HepG2 (cell line): ENCODE measurements around the gene INHBA. TPM values are rescaled to one million over a fixed set of nuclear protein-coding genes. Genes with fewer than 3 reads are reported as not detected.

Source experiments
- ATAC-seq: fragments of 200-7000 bp; cut with Tn5 transposase; 3 replicates; pipeline ENCODE4 v1.9.1; 2020; ENCODE audit warnings: mild to moderate bottlenecking, moderate library complexity
- BruUV-seq: library from RNA; stranded (reverse); fragments of 400-500 nt; replicated peaks from 2 replicates; lab custom pipeline; 2021; lab: Mats Ljungman, UMichigan
- CTCF ChIA-PET: fragments of 300-600 bp; formaldehyde crosslinking; extraction: SDS; loops from one replicate; lab custom pipeline; 2021; ENCODE audit warnings: low total read pairs, inconsistent platforms, low intra/inter-chr PET ratio; lab: Yijun Ruan, JAX
- POLR2A ChIA-PET: fragments of 350-600 bp; sonication (Branson Sonifier 250); formaldehyde crosslinking; loops from one replicate; lab custom pipeline; 2020; ENCODE audit warnings: antibody characterized with exemption, inconsistent platforms; lab: Yijun Ruan, JAX
- DNase-seq: peaks from one replicate; pipeline ENCODE4 v3.0.0-alpha.2; 2015; ENCODE audit warnings: low spot score
- FAIRE-seq: peaks from 3 replicates; lab custom pipeline; 2011; peaks lifted over from hg19 to GRCh38; lab: Jason Lieb, UNC
- H2AFZ ChIP-seq: one replicate; pipeline ENCODE4 v1.6.1; 2011; ENCODE audit warnings: low read length, inconsistent platforms
- H3K27ac ChIP-seq: fragments of 300-600 bp; 3 replicates; pipeline ENCODE4 v1.8.0; 2011; ENCODE audit warnings: mixed run types, mild to moderate bottlenecking, mixed read lengths, low read length, inconsistent platforms; ENCODE audit not compliant: insufficient read depth; ENCODE audit errors: extremely low read length
- H3K27me3 ChIP-seq, 2 experiments: fragments of 200-600 bp in 1 of 2; 2 replicates in 1 of 2; 3 replicates in 1 of 2; pipeline versions ENCODE4 v1.6.0 to v1.8.0; 2011; ENCODE audit warnings: low read length in 2 of 2, mild to moderate bottlenecking in 2 of 2, moderate library complexity in 2 of 2, inconsistent platforms in 1 of 2; ENCODE audit not compliant: insufficient read depth in 2 of 2, control insufficient read depth in 1 of 2
- H3K36me3 ChIP-seq, 2 experiments: fragments of 200-600 bp in 1 of 2; replicated peaks in 1 of 2; 2 replicates in 1 of 2; 3 replicates in 1 of 2; pipeline versions ENCODE4 v1.5.1 to v1.8.0; 2011; ENCODE audit warnings: low read length in 2 of 2, inconsistent platforms in 1 of 2; ENCODE audit not compliant: insufficient read depth in 2 of 2, control insufficient read depth in 1 of 2
- H3K4me1 ChIP-seq: 2 replicates; pipeline ENCODE4 v1.5.1; 2012; ENCODE audit warnings: low read length, inconsistent platforms; ENCODE audit not compliant: insufficient read depth
- H3K4me2 ChIP-seq: 2 replicates; pipeline ENCODE4 v1.6.0; 2011; ENCODE audit warnings: low read depth, low read length, inconsistent platforms
- H3K4me3 ChIP-seq, 3 experiments: fragments of 200-600 bp in 1 of 3; sonication (generic), shearing (Covaris generic) in 1 of 3; replicated peaks in 1 of 3; 2 replicates each; pipeline ENCODE4 v1.5.1; 2011 to 2016; ENCODE audit warnings: low read length in 3 of 3, inconsistent platforms in 2 of 3, low read depth in 2 of 3, mild to moderate bottlenecking in 2 of 3, control low read depth in 1 of 3, mixed read lengths in 1 of 3; ENCODE audit not compliant: insufficient read depth in 1 of 3
- H3K79me2 ChIP-seq: one replicate; pipeline ENCODE4 v1.6.1; 2011; ENCODE audit warnings: low read length, inconsistent platforms; ENCODE audit not compliant: insufficient read depth
- H3K9ac ChIP-seq: 2 replicates; pipeline ENCODE4 v1.6.0; 2011; ENCODE audit warnings: mild to moderate bottlenecking, low read depth, low read length, inconsistent platforms; ENCODE audit not compliant: insufficient read depth
- H3K9me3 ChIP-seq: 2 replicates; pipeline ENCODE4 v1.5.1; 2012; ENCODE audit warnings: mild to moderate bottlenecking, low read length
- H4K20me1 ChIP-seq: 2 replicates; pipeline ENCODE4 v1.6.0; 2011; ENCODE audit warnings: inconsistent platforms, mild to moderate bottlenecking, low read length, moderate library complexity; ENCODE audit not compliant: insufficient read depth
- BRCA1 ChIP-seq: sonication (generic); formaldehyde crosslinking; IDR thresholded peaks from 2 replicates; pipeline ENCODE4 v1.4.0; 2020; ENCODE audit warnings: missing genetic modification reagents
- CBX1 ChIP-seq: IDR thresholded peaks from one replicate; pipeline ENCODE4 v1.6.1; 2016; ENCODE audit warnings: antibody characterized with exemption, low read depth
- CREM ChIP-seq, 2 experiments: sonication (generic) in 1 of 2; formaldehyde crosslinking in 1 of 2; IDR thresholded peaks; 2 replicates each; pipeline versions ENCODE4 v1.4.0 to v1.6.1; 2016 to 2020; ENCODE audit warnings: antibody characterized with exemption in 1 of 2, mild to moderate bottlenecking in 1 of 2, missing genetic modification reagents in 1 of 2
- DNMT3B ChIP-seq: conservative IDR thresholded peaks from 2 replicates; pipeline ENCODE4 v1.6.1; 2016; ENCODE audit warnings: missing biosample characterization, control low read depth
- EHMT2 ChIP-seq: fragments of 200-600 bp; sonication (generic); IDR thresholded peaks from 2 replicates; pipeline ENCODE4 v1.7.0; 2017; ENCODE audit warnings: antibody characterized with exemption, low read depth, low read length, borderline replicate concordance
- ETV6 ChIP-seq: sonication (generic); formaldehyde crosslinking; conservative IDR thresholded peaks from 2 replicates; pipeline ENCODE4 v1.4.0; 2020; ENCODE audit warnings: missing genetic modification reagents
- IKZF4 ChIP-seq: sonication (generic); formaldehyde crosslinking; IDR thresholded peaks from 2 replicates; pipeline ENCODE4 v1.5.1; 2020; ENCODE audit warnings: borderline replicate concordance, mild to moderate bottlenecking, low read depth, missing genetic modification reagents; ENCODE audit errors: not compliant biosample characterization
- MZF1 ChIP-seq: sonication (generic); formaldehyde crosslinking; IDR thresholded peaks from 2 replicates; pipeline ENCODE4 v1.8.1; 2023; ENCODE audit warnings: mild to moderate bottlenecking, missing genetic modification reagents, borderline replicate concordance
- NBN ChIP-seq: fragments of 450-650 bp; conservative IDR thresholded peaks from 2 replicates; pipeline ENCODE4 v1.6.1; 2017
- NFYC ChIP-seq: IDR thresholded peaks from 2 replicates; pipeline ENCODE4 v1.6.1; 2016; ENCODE audit warnings: missing genetic modification reagents, missing compliant biosample characterization
- SATB2 ChIP-seq: sonication (generic); formaldehyde crosslinking; IDR thresholded peaks from 2 replicates; pipeline ENCODE4 v1.5.0; 2020; ENCODE audit warnings: missing genetic modification reagents
- SP1 ChIP-seq, 2 experiments: fragments of 450-650 bp in 1 of 2; sonication (generic) in 1 of 2; formaldehyde crosslinking in 1 of 2; IDR thresholded peaks; 2 replicates each; pipeline versions ENCODE4 v1.4.0 to v1.6.1; 2016 to 2020; ENCODE audit warnings: missing genetic modification reagents in 1 of 2
- SPEN ChIP-seq: sonication (generic); formaldehyde crosslinking; IDR thresholded peaks from 2 replicates; pipeline ENCODE4 v1.5.1; 2020; ENCODE audit warnings: low read depth, mild to moderate bottlenecking, missing genetic modification reagents
- TAF1 ChIP-seq: sonication (generic); formaldehyde crosslinking; IDR thresholded peaks from 2 replicates; pipeline ENCODE4 v1.4.0; 2020; ENCODE audit warnings: missing genetic modification reagents
- ZBTB42 ChIP-seq: sonication (generic); formaldehyde crosslinking; IDR thresholded peaks from 2 replicates; pipeline ENCODE4 v1.5.0; 2020; ENCODE audit warnings: mild to moderate bottlenecking, missing genetic modification reagents
- ZMYM4 ChIP-seq: sonication (generic); formaldehyde crosslinking; IDR thresholded peaks from 2 replicates; pipeline ENCODE4 v1.8.1; 2023; ENCODE audit warnings: mild to moderate bottlenecking, missing genetic modification reagents
- ZNF274 ChIP-seq: sonication (generic); formaldehyde crosslinking; IDR thresholded peaks from 2 replicates; pipeline ENCODE4 v1.5.1; 2020; ENCODE audit warnings: mild to moderate bottlenecking, missing genetic modification reagents
- ZNF484 ChIP-seq: sonication (generic); formaldehyde crosslinking; IDR thresholded peaks from 2 replicates; pipeline ENCODE4 v1.5.1; 2020; ENCODE audit warnings: mild to moderate bottlenecking, low read depth, missing genetic modification reagents, borderline replicate concordance
- ZNF552 ChIP-seq: sonication (generic); formaldehyde crosslinking; IDR thresholded peaks from 2 replicates; pipeline ENCODE4 v1.9.0; 2022; ENCODE audit warnings: missing genetic modification reagents, mild to moderate bottlenecking, borderline replicate concordance
- ZNF598 ChIP-seq: sonication (generic); formaldehyde crosslinking; IDR thresholded peaks from 2 replicates; pipeline ENCODE4 v1.5.1; 2020; ENCODE audit warnings: mild to moderate bottlenecking, missing genetic modification reagents, borderline replicate concordance
- ZNF720 ChIP-seq: sonication (generic); formaldehyde crosslinking; IDR thresholded peaks from 2 replicates; pipeline ENCODE4 v1.4.0; 2020; ENCODE audit warnings: missing genetic modification reagents
- ZNF75D ChIP-seq: sonication (generic); formaldehyde crosslinking; IDR thresholded peaks from 2 replicates; pipeline ENCODE4 v1.8.1; 2023; ENCODE audit warnings: missing genetic modification reagents, mild to moderate bottlenecking, borderline replicate concordance
- WGBS: methylation state at CpG from one replicate; pipeline ENCODE4 v1.1.6; 2017; ENCODE audit warnings: low lambda C conversion rate; 5-methylcytosine and 5-hydroxymethylcytosine counted together
- in situ Hi-C: cut with HindIII; loops from 2 replicates; pipeline ENCODE4 v1.10.0; 2017; ENCODE audit warnings: low pct_unique_long_range_greater_than_20kb; ENCODE audit not compliant: extremely low pct_ligation_motif_present
- intact Hi-C: fragments of 100-400 bp; cut with micrococcal nuclease; formaldehyde crosslinking; loops from one replicate; pipeline ENCODE4 v1.10.0; 2022; ENCODE audit not compliant: unreplicated experiment
- polyA plus RNA-seq, 8 experiments: library from polyadenylated mRNA; depleted of rRNA in 3 of 8; stranded (reverse) in 7 of 8; unstranded in 1 of 8; fragments of >200 nt; fragmentation: Illumina TruSeq in 4 of 8; extraction: Trizol in 4 of 8; gene quantifications; 2 replicates each; pipeline versions ENCODE4 v1.2.1 to v1.2.3, GENCODE V29; 2011 to 2016; ENCODE audit warnings: low read depth in 4 of 8, missing spikeins in 1 of 8, mixed read lengths in 1 of 8; ENCODE audit not compliant: insufficient read depth in 1 of 8
- total RNA-seq, 5 experiments: library from RNA; depleted of rRNA; stranded (reverse); fragments of >200 nt; fragmentation: Illumina TruSeq; extraction: Trizol; gene quantifications; 2 replicates each; pipeline ENCODE4 v1.2.3, GENCODE V29; 2016; ENCODE audit warnings: low read depth in 1 of 5
- TF ChIP-seq, protein P1 (sequence below): sonication (generic); formaldehyde crosslinking; IDR thresholded peaks from 2 replicates; pipeline ENCODE4 v1.4.0; 2020; ENCODE audit warnings: missing genetic modification reagents, mild to moderate bottlenecking, borderline replicate concordance
- TF ChIP-seq, protein P2 (sequence below): sonication (generic); formaldehyde crosslinking; IDR thresholded peaks from 2 replicates; pipeline ENCODE4 v1.5.0; 2020; ENCODE audit warnings: mild to moderate bottlenecking, missing genetic modification reagents

Gene INHBA
- total and polyA plus RNA-seq, 2 of the 13 experiments (the other 11 are each of a cell fraction or from before 2014, with no cell fraction given), result not detected

DNA sequence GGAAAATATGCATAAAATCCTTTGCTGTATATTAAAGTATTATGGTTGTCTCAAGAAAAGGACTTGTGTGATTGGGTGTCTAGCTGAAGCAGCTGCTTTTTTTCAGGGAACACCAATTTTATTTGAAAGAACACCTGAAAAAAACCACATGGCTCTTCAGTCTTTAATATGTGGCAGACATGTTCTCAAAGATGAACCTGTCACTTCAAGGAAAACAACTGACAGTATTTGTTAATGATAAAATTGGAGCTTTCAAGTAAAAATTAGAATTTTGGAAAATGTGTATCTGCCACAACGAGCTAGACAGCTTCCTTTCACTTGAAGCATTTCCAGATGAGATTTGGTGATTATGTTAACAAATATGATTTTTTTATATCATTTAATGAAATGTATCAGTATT is 59.3 kb downstream of the INHBA start (continued):
- TF ChIP-seq, protein P1, sequence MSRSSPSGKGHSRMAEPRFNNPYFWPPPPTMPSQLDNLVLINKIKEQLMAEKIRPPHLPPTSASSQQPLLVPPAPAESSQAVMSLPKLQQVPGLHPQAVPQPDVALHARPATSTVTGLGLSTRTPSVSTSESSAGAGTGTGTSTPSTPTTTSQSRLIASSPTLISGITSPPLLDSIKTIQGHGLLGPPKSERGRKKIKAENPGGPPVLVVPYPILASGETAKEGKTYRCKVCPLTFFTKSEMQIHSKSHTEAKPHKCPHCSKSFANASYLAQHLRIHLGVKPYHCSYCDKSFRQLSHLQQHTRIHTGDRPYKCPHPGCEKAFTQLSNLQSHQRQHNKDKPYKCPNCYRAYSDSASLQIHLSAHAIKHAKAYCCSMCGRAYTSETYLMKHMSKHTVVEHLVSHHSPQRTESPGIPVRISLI (CRISPR knock-in tag), result no peak
- TF ChIP-seq ZNF720 (CRISPR knock-in tag) (no peak), ZNF75D (CRISPR knock-in tag) (no peak), SP1 (IDR thresholded peaks at IDR 0.05) (no peak), SP1 (CRISPR knock-in tag; IDR thresholded peaks at IDR 0.05) (no peak), BRCA1 (CRISPR knock-in tag) (no peak), ZNF274 (CRISPR knock-in tag) (no peak), ZNF552 (CRISPR knock-in tag) (no peak), EHMT2 (no peak), ZNF484 (no peak)

DNA sequence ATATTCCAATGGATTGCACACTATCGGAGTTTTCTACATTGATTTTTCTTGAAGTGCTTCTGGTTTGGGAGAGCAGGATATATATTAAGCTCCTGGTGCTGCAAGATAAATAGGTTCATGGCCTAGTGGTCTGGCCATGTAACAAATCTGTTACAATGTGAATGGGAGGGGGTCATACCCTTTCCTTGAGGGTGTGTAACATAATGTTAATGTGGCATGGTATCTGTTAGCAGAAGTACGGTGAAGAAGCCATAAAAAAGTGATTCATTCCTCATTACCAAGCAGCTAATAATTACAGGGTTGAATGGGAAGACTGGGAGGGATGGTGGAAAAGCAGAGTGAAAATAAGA is 61.2 kb downstream of the INHBA start:
- CTCF ChIA-PET, result no interaction called here
- POLR2A ChIA-PET, result no interaction called here
- H3K36me3 ChIP-seq, result no peaks in the 10 kb centered on the region
- no peak overlapping the region for H3K4me2 ChIP-seq
- ATAC-seq, result no peak
- BruUV-seq, result no TSS peak
- H3K4me1 ChIP-seq, result no peaks in the 10 kb centered on the region
- no peak for FAIRE-seq
- no peak overlapping the region for H2AFZ ChIP-seq
- WGBS, result 80% methylated on average over 2 of the region's 2 CpGs
- intact Hi-C loops (no loop called here), in situ Hi-C loops (no loop called here)
- H3K79me2 ChIP-seq, result no peaks in the 10 kb centered on the region
- H4K20me1 ChIP-seq, result no peaks in the 10 kb centered on the region
- no peak overlapping the region for H3K4me3 ChIP-seq
- DNase-seq, result no peak
- H3K27me3 ChIP-seq, result no peaks in the 10 kb centered on the region
- H3K27ac ChIP-seq, result no peak overlapping the region
- H3K9ac ChIP-seq, result no peak overlapping the region
- peaks cover 13% of the 10 kb centered on the region; the same call in 1 of the 2 replicates for H3K9me3 ChIP-seq
- TF ChIP-seq, protein P2, sequence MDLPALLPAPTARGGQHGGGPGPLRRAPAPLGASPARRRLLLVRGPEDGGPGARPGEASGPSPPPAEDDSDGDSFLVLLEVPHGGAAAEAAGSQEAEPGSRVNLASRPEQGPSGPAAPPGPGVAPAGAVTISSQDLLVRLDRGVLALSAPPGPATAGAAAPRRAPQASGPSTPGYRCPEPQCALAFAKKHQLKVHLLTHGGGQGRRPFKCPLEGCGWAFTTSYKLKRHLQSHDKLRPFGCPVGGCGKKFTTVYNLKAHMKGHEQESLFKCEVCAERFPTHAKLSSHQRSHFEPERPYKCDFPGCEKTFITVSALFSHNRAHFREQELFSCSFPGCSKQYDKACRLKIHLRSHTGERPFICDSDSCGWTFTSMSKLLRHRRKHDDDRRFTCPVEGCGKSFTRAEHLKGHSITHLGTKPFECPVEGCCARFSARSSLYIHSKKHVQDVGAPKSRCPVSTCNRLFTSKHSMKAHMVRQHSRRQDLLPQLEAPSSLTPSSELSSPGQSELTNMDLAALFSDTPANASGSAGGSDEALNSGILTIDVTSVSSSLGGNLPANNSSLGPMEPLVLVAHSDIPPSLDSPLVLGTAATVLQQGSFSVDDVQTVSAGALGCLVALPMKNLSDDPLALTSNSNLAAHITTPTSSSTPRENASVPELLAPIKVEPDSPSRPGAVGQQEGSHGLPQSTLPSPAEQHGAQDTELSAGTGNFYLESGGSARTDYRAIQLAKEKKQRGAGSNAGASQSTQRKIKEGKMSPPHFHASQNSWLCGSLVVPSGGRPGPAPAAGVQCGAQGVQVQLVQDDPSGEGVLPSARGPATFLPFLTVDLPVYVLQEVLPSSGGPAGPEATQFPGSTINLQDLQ, result no peak
- TF ChIP-seq NBN (no peak), MZF1 (no peak), CBX1 (no peak), ZBTB42 (CRISPR knock-in tag) (no peak), NFYC (CRISPR knock-in tag) (no peak), ZNF598 (no peak), ETV6 (CRISPR knock-in tag) (no peak), TAF1 (CRISPR knock-in tag) (no peak), SPEN (no peak), DNMT3B (CRISPR knock-in tag) (no peak), CREM (IDR thresholded peaks at IDR 0.05) (no peak), CREM (CRISPR knock-in tag; IDR thresholded peaks at IDR 0.05) (no peak), SATB2 (no peak), IKZF4 (CRISPR knock-in tag) (no peak), ZMYM4 (CRISPR knock-in tag) (no peak), ZNF552 (CRISPR knock-in tag) (no peak)
